HG02870 (cell line): ENCODE results near the gene MYPOP.
"Not testable (repeated sequence)": the region's sequence is repeated elsewhere in the genome, so short reads cannot be mapped to it uniquely, and the experiment has no call there.

Experiments
- ATAC-seq: cut with Tn5 transposase; IDR thresholded peaks from one replicate; pipeline ENCODE4 v1.9.1; 2021; ENCODE audit warnings: mild to moderate bottlenecking, moderate library complexity; ENCODE audit not compliant: unreplicated experiment

MYPOP gene

GRCh38 chr19:45883881-45884681, 18.3 kb downstream of the MYPOP start:
- ATAC-seq: no peak

DNA sequence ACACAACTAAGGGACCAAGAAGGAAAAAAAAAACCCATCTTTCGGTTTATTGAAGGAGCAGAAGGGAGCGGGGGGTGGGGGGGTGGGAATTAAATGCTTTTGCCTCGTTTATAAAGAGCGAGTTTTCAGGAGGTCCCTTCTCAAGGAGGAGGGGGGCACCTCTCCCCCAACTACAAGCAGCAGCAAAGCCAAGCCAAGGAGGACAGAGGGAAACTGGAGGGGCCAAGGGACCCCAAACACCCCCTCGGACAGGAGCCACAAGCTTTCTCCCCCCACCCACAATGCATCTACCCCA, 18.9 kb downstream of the MYPOP start:
- no peak for ATAC-seq

- ATAC-seq: no peak
Observed at GRCh38 chr19:45882652-45883585, 19.5 kb downstream of the MYPOP start.

DNA sequence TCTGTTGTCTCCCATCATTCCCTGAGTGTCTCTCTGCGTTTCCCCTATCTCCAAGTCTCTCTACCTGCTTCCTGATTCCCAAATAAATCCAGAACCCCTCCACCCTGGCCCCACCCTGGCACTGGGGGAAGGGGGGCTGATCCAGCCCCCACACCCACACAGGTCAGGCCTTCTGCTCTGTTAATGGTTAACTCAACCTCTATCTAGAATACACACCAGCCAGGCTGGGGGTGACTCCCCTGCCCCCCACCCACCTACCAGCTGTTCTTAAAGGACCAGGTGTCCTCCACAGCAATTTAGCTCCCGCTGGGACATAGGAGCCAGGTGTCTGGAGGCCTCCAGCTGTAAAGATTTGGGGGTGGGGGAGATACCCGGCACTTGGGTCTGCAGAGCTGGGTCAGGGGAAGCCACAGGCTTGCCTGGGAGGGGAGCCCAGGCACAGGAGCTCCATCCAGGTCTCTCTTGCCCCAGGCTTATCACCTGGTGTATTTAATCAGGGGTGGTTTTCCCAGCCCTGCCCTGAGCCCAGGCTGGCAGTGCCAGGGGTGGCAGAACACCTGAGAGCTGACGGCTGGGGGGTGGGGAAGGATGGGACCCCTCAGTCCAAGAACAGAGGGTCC, 20.4 kb downstream of the MYPOP start:
- ATAC-seq: no peak

- ATAC-seq: no peak
Observed at GRCh38 chr19:45881082-45881908, 21.1 kb downstream of the MYPOP start.

DNA sequence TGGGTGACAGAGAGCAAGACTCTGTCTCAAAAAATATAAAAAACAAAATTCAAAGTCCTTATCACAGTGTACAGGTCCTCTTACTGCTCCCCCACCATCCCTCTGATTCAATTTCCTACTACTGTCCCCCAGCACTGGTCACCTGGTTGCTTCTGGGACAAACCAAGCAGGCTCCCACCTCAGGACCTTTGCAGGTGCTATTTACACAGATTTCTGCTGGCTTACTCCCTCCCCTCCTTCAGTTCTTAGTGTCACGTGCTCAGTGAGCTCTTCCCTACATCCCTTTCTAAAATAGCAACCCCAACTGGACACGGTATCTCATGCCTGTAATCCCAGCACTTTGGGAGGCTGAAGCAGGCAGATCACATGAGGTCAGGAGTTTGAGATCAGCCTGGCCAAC, 22.4 kb downstream of the MYPOP start:
- ATAC-seq: no peak

DNA sequence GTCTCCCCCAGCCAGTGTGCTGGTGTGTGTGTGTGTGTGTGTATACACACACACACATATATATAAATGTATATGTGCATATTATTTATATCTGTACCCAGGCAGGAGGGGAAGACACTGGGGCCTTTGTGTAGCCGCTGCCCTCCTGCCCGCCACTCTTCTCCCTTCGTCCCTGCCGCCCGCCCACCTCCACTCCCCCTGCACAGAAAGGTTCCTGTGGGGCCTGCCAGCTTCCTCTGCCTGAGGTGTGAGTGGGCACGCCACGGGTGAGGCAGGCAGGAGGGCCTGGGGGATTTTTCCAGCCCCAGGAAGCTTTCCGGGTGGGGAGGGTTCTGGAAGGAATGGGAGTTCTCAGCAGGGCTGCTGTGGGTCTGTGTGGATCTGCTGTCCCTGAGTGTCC, 23.4 kb downstream of the MYPOP start:
- ATAC-seq: no peak

DNA sequence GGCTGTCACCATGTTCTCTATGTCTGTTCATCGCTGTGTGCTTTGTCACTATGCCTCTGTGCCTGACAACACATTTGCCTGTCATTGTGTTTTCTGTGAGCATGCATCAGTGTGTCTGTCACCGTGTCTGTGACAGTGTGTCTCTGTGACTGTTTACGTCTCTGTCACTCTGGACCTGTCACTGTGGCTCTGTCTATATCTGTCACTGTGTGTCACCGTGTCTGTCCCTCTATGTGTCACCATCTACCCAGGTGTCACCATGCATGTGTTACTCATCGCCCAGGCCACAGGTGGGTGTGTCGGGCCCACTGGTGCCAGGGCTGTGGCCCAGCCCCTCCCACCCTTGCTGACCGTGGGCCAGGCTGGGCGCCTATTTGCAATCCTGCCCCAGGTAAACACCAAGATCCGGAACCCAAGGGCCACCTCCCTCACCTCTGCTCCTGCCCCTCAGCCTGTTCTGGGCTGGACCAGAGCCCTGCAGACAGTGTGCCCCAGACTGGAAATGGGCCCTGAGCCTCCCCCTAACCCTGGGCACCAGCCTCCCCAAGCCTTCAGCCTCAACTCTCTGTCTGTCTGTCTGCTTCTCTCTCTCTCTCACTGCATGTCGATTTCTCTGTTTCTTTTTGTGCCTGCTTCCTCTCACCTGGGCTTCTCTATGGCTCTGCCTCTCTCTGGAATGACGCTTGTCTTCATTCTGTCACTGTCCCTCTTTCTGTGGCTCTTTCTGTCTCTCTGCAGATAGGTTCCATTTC, 24.2 kb downstream of the MYPOP start:
- no peak for ATAC-seq

DNA sequence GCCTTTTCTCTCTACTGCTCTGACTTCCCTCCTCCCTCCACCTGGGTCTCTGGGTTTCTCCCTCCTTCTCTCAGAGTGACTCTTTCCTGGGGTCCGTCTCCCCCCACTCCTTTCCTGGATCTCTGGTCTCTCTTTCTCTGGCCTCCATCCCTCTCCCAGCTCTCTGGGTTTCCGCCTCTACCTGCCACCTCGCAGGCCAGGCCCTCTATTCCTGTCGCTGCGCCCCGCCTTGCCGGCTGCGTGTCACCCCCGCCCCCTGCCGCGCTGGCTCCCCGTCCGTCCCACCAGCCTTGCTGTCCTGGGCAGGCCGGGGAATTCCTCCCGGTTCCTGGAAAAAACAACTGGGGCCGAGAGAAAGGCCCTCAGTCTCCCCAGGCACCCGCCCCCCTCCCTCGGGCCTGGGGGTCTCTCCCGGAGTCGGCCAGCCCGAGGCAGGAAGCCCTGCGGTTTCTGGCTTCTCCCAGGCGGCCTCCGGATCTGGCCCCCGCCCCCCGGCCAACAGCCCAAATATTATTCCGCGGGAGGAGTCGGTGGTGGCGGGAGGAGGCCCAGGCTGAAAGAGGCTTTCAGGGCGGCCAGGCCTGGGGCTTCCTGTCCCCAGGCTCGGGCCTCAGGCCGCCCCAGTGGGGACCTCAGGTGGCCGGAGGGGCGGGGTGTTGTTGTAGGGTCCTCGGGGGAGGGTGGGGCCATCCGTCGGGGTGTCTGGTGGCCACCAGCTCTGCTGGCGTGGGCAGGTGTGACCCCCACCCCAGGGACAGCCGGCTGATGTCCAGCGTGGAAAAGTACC, 25.8 kb downstream of the MYPOP start:
- ATAC-seq: no peak

DNA sequence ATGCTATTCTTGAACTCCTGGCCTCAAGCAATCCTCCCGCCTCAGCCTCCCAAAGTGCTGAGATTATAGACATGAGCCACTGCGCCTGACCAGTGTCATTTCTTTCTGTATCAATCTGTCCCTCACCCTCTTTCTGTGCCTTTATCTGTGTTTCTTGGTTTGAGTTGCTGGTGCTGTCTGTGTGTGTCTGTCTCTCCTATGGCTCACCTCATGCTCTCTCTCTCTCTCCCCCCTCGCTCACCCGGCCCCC, 26.3 kb downstream of the MYPOP start:
- ATAC-seq: no peak

DNA sequence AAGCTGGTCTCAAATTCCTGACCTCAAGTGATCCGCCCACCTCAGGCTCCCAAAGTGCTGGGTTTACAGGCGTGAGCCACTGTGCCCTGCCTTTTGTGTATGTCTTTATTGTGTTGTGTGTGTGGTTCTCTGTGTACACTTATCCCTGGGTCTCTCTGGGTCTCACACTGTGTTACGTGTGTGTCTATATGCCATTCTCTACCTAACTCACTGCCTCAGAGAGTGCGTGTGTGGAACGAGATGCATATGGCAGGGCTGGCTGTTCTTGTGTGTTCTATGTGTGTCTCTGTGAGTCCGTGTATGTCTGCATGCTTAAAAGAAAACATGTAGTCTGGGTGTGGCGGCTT, 27.8 kb downstream of the MYPOP start:
- no peak for ATAC-seq

DNA sequence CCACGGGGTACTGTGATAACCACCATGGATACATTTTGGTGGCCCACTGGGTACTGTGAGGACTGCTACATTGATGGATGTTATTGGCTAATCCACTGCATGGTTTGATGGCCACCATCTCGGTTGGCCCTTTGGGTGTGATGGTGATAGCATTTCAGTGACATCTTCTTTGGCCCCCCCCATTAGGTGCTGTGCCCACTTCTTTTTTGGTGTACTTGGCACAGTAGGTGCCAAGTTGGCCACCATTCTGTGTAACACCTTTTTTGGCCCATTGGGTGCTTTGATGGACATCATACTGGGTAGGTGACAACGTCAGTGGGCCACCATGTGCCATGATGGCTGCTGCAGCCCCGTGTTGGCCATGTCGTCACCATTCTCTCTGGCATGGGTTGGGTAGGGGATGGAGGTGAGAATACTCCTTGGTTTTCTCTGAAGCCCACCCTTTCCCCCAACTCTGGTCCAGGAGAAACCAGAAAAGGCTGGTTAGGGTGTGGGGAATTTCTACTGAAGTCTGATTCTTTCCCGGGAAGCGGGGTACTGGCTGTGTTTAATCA, 29.1 kb downstream of the MYPOP start:
- no peak for ATAC-seq

DNA sequence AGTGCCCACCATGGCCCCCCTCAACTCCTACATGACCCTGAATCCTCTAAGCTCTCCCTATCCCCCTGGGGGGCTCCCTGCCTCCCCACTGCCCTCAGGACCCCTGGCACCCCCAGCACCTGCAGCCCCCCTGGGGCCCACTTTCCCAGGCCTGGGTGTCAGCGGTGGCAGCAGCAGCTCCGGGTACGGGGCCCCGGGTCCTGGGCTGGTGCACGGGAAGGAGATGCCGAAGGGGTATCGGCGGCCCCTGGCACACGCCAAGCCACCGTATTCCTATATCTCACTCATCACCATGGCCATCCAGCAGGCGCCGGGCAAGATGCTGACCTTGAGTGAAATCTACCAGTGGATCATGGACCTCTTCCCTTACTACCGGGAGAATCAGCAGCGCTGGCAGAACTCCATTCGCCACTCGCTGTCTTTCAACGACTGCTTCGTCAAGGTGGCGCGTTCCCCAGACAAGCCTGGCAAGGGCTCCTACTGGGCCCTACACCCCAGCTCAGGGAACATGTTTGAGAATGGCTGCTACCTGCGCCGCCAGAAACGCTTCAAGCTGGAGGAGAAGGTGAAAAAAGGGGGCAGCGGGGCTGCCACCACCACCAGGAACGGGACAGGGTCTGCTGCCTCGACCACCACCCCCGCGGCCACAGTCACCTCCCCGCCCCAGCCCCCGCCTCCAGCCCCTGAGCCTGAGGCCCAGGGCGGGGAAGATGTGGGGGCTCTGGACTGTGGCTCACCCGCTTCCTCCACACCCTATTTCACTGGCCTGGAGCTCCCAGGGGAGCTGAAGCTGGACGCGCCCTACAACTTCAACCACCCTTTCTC, 30.1 kb downstream of the MYPOP start:
- ATAC-seq: no peak

GRCh38 chr19:45870798-45871197, 31.6 kb downstream of the MYPOP start:
- ATAC-seq: no peak

DNA sequence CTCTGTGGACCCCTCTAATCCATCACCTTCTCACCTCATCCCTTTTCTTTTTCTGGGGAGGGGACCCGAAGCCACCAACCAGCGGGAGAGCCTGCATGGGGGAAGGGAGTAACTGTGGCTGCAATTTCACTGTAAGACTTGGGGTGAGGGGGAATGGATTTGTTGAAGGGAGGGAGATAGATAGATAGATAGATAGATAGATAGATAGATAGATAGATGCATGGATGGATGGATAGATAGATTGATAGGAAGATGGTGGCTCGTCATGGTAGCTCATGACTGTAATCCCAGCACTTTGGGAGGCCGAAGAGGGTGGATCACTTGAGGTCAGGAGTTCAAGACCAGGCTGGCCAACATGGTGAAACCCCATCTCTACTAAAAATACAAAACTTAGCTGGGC, 35.2 kb downstream of the MYPOP start:
- ATAC-seq: not testable (repeated sequence)

DNA sequence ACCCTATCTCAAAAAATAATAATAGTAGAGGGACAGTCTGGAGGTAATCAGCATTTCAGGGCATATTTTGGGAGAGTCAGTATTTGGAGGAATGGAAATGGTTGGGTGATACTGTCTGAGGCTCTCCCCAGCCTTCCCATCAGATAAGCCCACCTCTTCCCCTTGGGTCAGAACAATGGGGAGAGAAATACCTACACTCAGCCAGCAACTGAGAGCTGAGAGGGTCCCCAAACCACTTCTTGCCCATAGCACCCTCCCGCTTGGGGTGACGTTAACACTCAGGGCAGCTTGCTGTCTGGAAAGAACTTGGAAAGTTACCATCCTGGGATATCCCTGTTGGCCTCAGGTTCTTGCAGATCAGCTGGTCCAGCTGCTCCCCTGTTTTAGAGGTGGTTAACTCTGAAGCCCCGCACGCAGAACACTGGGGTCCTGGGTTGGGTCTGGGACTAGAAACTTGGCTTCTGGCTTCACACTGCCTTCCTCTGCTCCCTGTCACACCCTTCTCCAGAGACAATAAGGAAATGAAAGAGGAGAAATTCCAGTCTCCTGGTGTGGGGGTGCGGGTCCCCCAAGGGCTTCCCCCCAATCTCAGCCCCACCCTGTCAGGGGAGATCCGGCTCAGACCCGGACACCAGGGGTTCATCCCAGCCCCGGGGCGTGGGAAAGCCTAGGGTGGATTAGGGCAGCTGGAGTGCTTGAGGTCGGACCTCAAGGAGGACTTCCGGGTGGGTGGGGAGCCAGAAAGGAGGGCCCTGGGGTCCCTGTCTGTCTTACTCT, 35.8 kb downstream of the MYPOP start:
- no peak for ATAC-seq

DNA sequence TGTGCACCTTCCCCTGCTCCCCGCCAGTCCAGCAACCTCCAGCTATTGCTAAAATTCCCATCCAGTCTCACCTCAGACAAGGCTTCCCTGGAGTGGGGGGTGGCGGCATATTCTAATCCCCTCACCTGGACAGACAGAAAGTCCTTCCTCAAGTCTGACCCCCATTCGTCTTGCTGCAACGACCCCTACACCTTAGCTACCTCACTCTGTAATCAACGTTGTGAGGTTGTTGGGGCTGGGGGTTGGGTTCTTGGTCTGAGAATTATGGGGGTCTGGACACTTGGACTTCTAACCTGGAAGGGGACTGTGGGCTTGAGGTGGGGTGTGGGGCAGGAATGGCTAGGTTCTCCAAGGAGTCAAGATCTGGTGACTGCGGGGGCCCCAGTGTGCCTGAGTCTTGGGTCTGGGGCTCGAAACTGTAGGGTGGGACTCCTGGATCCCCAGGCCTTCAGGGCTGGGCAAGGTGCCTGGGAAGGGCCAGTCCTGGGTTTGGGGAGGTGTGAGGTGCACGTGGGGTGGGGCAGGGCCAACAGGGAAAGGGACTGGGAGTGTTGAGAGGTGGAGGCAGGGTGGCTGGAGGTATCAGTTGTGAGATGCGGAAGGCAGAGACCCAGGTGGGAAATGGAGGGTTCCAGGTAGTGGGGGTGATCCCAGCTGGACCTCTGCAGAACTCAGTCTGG, 37.0 kb downstream of the MYPOP start:
- ATAC-seq: no peak
